ENCODE results near the gene STK32B.

GRCh38 chr4:5424901-5425300, 373.6 kb downstream of the STK32B start:
- TF ChIP-seq HMGXB4 (CRISPR knock-in tag; IDR thresholded peaks at IDR 0.05; ENCODE audit: borderline replicate concordance) (no peak), RCOR1 (IDR thresholded peaks at IDR 0.05; ENCODE audit: low read depth, low read length) (no peak), CTCF (IDR thresholded peaks at IDR 0.05) (no peak), KDM5A (IDR thresholded peaks at IDR 0.05) (no peak), JUN (IDR thresholded peaks at IDR 0.05) (no peak), POLR2A (IDR thresholded peaks at IDR 0.05; ENCODE audit: low read length) (no peak), HOXB13 (CRISPR knock-in tag; IDR thresholded peaks at IDR 0.05; ENCODE audit: low read depth) (no peak), HDAC2 (IDR thresholded peaks at IDR 0.05) (no peak), NR3C1 (IDR thresholded peaks at IDR 0.05) (no peak), EHMT2 (IDR thresholded peaks at IDR 0.05; ENCODE audit: low read depth) (no peak), JUNB (IDR thresholded peaks at IDR 0.05) (no peak)

Measured in A549 (cell line).